ENCODE measurements around the gene LRP1.

LRP1 gene

DNA sequence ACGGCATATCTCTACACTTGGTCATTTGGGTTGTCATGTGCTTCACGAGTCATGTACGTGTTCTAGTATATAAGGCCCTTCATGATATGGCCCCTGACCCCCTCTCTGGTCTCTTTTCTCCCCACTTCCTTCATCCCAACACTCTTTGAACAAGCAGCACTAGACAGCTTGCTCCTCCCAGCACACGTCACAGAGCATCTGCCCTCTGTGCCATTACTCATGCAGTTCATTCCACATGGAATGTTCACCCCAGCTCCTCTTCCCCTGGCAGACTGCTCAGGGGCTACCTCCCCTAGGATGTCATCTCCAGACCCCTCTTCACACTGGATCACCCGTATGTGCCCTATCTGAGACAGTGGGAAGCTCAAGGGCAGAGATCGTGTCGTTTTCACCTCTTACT is 33.2 kb downstream of the LRP1 start:
- ChIA-PET CTCF (no interaction called here), POLR2A (no interaction called here)
- DNase-seq (ENCODE audit: extremely low spot score) = no peak
- TF ChIP-seq, protein P1, sequence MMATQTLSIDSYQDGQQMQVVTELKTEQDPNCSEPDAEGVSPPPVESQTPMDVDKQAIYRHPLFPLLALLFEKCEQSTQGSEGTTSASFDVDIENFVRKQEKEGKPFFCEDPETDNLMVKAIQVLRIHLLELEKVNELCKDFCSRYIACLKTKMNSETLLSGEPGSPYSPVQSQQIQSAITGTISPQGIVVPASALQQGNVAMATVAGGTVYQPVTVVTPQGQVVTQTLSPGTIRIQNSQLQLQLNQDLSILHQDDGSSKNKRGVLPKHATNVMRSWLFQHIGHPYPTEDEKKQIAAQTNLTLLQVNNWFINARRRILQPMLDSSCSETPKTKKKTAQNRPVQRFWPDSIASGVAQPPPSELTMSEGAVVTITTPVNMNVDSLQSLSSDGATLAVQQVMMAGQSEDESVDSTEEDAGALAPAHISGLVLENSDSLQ (IDR thresholded peaks at IDR 0.05) = no peak
- TF ChIP-seq FOXA1 (IDR thresholded peaks at IDR 0.05) = no peak
- TF ChIP-seq SP1 (IDR thresholded peaks at IDR 0.05) = no peak
- TF ChIP-seq CTBP1 (IDR thresholded peaks at IDR 0.05; ENCODE audit: borderline replicate concordance) = no peak
- TF ChIP-seq NFRKB (IDR thresholded peaks at IDR 0.05) = no peak
- TF ChIP-seq ARNT (IDR thresholded peaks at IDR 0.05) = no peak
- TF ChIP-seq HDGF (IDR thresholded peaks at IDR 0.05; ENCODE audit: borderline replicate concordance) = no peak
- TF ChIP-seq FOXM1 (IDR thresholded peaks at IDR 0.05; ENCODE audit: borderline replicate concordance) = no peak
- TF ChIP-seq L3MBTL2 (conservative IDR thresholded peaks at IDR 0.05) = no peak
- no peak for TF ChIP-seq BHLHE40 (IDR thresholded peaks at IDR 0.05; ENCODE audit: borderline replicate concordance)
- TF ChIP-seq ZNF384 (IDR thresholded peaks at IDR 0.05) = no peak

DNA sequence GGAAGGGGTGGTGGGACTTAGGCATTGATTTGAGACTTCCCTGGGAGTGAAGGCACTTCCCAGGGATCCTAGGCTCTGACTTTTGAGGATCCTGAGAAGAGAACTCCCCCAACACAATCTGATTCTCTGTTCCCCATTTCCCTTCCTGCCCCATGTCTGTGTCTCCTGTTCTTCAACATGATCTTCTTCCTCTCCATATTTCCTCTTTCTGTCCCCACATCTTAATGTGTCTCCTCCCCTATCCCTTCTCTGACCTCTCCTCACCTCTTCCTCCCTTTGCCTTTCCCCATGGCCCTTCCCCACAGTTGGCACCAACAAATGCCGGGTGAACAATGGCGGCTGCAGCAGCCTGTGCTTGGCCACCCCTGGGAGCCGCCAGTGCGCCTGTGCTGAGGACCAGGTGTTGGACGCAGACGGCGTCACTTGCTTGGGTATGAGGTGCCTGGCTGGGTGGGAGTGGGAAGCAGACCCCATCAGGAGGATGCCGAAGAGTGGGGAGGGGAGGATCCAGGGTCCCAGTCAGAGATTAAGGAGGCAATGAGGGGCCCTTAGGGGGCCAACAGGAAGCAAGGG is 34.4 kb downstream of the LRP1 start:
- CTCF ChIA-PET = no interaction called here
- DNase-seq (ENCODE audit: extremely low spot score) = no peak
- TF ChIP-seq TARDBP (IDR thresholded peaks at IDR 0.05) (no peak), ELF4 (IDR thresholded peaks at IDR 0.05) (no peak), FOXM1 (IDR thresholded peaks at IDR 0.05; ENCODE audit: borderline replicate concordance) (no peak), SUZ12 (IDR thresholded peaks at IDR 0.05) (no peak), NFRKB (IDR thresholded peaks at IDR 0.05) (no peak), FOXA1 (IDR thresholded peaks at IDR 0.05) (no peak)
- POLR2A ChIA-PET = no interaction called here

DNA sequence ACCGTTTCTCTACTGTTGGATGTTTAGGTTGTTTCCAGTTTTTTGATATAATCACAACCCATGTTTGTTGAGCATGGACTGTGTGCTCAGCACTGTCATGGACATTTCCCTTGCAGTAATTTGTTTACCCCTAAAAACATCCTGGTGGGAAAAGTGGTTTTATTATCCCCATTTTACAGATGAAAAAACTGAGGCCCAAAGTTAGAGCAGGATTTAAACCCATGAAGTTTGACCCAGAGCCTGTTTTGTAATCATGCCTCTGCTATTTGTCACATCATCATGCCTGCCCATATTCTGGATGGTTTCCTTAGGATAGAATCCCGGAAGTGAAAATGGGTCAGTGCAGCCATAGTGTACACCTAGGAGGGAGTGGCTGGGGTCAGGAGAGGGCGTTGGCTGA is 36.2 kb downstream of the LRP1 start:
- CTCF ChIA-PET = interaction anchor here (1.3 kb wide), 1 partner anchor 12 kb away, joined by 4 read pairs; no protein-coding TSS in a partner anchor
- TF ChIP-seq, protein P1 (IDR thresholded peaks at IDR 0.05) = no peak
- TF ChIP-seq NFRKB (IDR thresholded peaks at IDR 0.05) (no peak), SUZ12 (IDR thresholded peaks at IDR 0.05) (no peak), ELF4 (IDR thresholded peaks at IDR 0.05) (no peak), CTBP1 (IDR thresholded peaks at IDR 0.05; ENCODE audit: borderline replicate concordance) (no peak), TARDBP (IDR thresholded peaks at IDR 0.05) (no peak), LEF1 (IDR thresholded peaks at IDR 0.05; ENCODE audit: borderline replicate concordance) (no peak), FOXK2 (IDR thresholded peaks at IDR 0.05) (no peak), BHLHE40 (IDR thresholded peaks at IDR 0.05; ENCODE audit: borderline replicate concordance) (no peak), HDGF (IDR thresholded peaks at IDR 0.05; ENCODE audit: borderline replicate concordance) (no peak), ZNF384 (IDR thresholded peaks at IDR 0.05) (no peak), SP1 (IDR thresholded peaks at IDR 0.05) (no peak), ARNT (IDR thresholded peaks at IDR 0.05) (no peak), L3MBTL2 (conservative IDR thresholded peaks at IDR 0.05) (no peak), FOXA1 (IDR thresholded peaks at IDR 0.05) (no peak), FOXM1 (IDR thresholded peaks at IDR 0.05; ENCODE audit: borderline replicate concordance) (no peak)
- POLR2A ChIA-PET = no interaction called here
- no peak for DNase-seq (ENCODE audit: extremely low spot score)

DNA sequence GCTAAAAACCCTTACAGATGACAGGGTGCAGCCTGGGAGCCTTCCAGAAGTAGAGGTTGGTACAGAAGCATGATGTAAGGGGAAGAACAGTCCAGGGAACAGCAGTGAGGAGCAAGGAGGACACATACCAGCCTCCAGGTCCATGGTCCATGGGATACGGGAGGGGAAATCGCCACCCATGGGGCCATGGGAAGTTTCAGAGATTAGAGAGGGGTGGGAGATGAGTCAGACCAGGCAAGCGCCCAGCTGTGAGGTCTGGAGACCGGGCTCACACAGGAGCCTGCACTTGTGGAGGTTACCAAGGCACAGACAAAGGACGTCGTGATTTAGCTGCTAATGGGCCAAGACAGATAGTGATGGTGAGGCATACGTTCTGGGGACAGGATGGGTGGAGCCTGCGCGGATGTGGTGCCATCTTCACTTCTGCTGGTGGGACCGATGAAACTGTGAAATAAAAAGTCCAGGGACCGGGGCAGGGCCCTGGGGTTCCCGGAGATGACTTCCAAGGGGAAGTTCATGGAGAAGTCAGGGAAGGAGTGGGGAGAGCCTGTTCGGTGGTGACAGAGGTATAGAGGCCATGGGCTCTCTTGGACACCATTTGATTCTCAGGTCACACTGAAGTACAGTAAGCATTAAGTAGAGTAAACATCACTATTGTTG is 36.8 kb downstream of the LRP1 start:
- TF ChIP-seq SP1 (IDR thresholded peaks at IDR 0.05) = no peak
- no peak for TF ChIP-seq ELF4 (IDR thresholded peaks at IDR 0.05)
- no peak for TF ChIP-seq NFRKB (IDR thresholded peaks at IDR 0.05)
- no peak for TF ChIP-seq BHLHE40 (IDR thresholded peaks at IDR 0.05; ENCODE audit: borderline replicate concordance)
- TF ChIP-seq, protein P1 (IDR thresholded peaks at IDR 0.05) = no peak
- no peak for TF ChIP-seq FOXM1 (IDR thresholded peaks at IDR 0.05; ENCODE audit: borderline replicate concordance)
- TF ChIP-seq SUZ12 (IDR thresholded peaks at IDR 0.05) = no peak
- no peak for TF ChIP-seq TARDBP (IDR thresholded peaks at IDR 0.05)
- TF ChIP-seq L3MBTL2 (conservative IDR thresholded peaks at IDR 0.05) = no peak
- no peak for TF ChIP-seq FOXA1 (IDR thresholded peaks at IDR 0.05)
- CTCF ChIA-PET = interaction anchor here (1.3 kb wide), 1 partner anchor 11 kb away, joined by 4 read pairs; no protein-coding TSS in a partner anchor
- POLR2A ChIA-PET = no interaction called here
- no peak for DNase-seq (ENCODE audit: extremely low spot score)

DNA sequence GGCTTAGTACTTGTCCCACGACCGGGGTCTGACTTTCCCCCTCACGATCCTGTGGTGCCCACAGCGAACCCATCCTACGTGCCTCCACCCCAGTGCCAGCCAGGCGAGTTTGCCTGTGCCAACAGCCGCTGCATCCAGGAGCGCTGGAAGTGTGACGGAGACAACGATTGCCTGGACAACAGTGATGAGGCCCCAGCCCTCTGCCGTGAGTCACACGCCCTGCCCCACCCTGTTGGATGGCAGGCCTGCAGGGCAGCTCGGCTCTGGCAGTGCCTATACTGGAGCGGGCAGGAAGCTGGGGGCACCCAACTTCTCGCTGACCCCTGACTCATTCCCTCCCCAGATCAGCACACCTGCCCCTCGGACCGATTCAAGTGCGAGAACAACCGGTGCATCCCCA is 37.5 kb downstream of the LRP1 start:
- DNase-seq (ENCODE audit: extremely low spot score) = no peak
- TF ChIP-seq ELF4 (IDR thresholded peaks at IDR 0.05) (no peak), HDGF (IDR thresholded peaks at IDR 0.05; ENCODE audit: borderline replicate concordance) (no peak), FOXA1 (IDR thresholded peaks at IDR 0.05) (no peak), FOXK2 (IDR thresholded peaks at IDR 0.05) (no peak), CTBP1 (IDR thresholded peaks at IDR 0.05; ENCODE audit: borderline replicate concordance) (no peak), SUZ12 (IDR thresholded peaks at IDR 0.05) (no peak)
- TF ChIP-seq, protein P1 (IDR thresholded peaks at IDR 0.05) = no peak
- CTCF ChIA-PET = interaction anchor here (1.3 kb wide), 1 partner anchor 10 kb away, joined by 4 read pairs; no protein-coding TSS in a partner anchor
- POLR2A ChIA-PET = no interaction called here

DNA sequence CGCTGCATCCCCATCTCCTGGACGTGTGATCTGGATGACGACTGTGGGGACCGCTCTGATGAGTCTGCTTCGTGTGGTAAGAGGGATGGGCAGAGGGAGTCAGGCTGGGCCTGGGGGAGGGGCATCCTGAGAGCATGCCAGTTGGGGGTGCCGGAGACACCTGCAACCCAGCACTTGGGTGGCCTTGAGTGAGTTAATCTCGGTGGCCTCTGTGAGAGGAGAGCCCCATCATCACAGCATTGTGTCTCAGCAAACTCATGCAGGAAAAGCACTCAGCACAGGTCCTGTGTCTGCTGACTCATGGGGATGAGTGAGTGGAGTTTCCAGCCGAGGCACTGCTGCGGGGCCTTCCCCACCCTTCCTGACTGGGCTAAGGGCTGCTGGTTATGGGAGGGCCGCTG is 38.7 kb downstream of the LRP1 start:
- ChIA-PET CTCF (interaction anchor here (1.0 kb wide), 1 partner anchor 9 kb away, joined by 3 read pairs; no protein-coding TSS in a partner anchor), POLR2A (no interaction called here)
- TF ChIP-seq SUZ12 (IDR thresholded peaks at IDR 0.05) (no peak), FOXA1 (IDR thresholded peaks at IDR 0.05) (no peak), HDGF (IDR thresholded peaks at IDR 0.05; ENCODE audit: borderline replicate concordance) (no peak), TARDBP (IDR thresholded peaks at IDR 0.05) (no peak), ARNT (IDR thresholded peaks at IDR 0.05) (no peak), SP1 (IDR thresholded peaks at IDR 0.05) (no peak), BHLHE40 (IDR thresholded peaks at IDR 0.05; ENCODE audit: borderline replicate concordance) (no peak), NFRKB (IDR thresholded peaks at IDR 0.05) (no peak), LEF1 (IDR thresholded peaks at IDR 0.05; ENCODE audit: borderline replicate concordance) (no peak), ZNF384 (IDR thresholded peaks at IDR 0.05) (no peak), ELF4 (IDR thresholded peaks at IDR 0.05) (no peak), FOXM1 (IDR thresholded peaks at IDR 0.05; ENCODE audit: borderline replicate concordance) (no peak), FOXK2 (IDR thresholded peaks at IDR 0.05) (no peak)
- TF ChIP-seq, protein P1 (IDR thresholded peaks at IDR 0.05) = no peak
- no peak for DNase-seq (ENCODE audit: extremely low spot score)

Data from HEK293T (cell line).